ENCODE measurements around the gene TMPRSS13.

The TMPRSS13 gene

DNA sequence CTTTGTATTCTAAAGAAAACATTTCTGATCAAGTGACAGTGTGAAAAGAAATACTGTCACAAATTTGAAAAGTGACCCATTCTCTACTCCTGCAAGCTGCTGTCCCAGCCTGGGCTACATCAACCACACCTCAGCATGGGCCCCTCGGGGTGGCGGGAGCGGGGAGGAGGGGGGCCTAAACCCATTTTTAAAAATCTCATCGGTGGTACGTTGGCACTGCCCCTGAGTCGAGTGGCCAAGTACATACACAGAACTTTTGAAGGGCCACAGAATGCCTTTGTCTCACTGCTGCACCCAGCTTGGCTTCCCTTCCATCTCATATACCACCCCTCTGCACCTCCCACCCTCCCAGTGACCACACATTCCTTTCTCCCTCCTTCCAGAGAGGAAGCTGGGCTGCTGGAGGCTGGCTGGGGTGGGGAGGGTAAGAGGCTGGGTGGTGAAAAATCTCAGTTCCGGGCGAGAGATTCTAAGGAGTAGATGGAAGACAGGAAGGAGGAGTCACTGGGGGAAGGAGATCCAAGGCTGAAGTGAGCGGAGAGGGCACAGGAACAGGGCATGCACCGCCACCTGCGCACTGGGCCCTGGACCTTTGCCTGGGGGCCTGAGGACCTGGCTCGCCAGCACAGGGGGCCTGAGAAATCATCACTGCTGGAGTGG, 73.9 kb downstream of the TMPRSS13 start:
- DNase-seq (ENCODE audit: low spot score): no peak

DNA sequence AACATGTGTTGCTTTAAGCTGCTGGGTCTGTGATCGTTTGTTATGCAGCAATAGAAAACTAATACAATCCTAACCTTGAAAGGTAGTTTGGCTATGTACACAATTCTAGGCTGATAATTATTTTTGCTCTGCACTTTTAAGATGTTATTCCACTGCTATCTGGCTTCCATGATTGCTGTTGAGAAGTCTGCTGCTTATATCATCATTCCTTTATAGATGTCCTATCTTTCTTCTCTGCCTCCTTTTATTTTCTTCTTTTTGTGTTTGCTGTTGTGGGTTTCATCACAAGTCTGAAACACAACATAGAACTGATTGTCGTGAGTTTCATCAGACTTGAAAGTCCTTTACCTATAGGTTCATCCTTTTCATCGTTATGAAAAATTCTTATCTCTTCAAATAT, 76.9 kb downstream of the TMPRSS13 start:
- DNase-seq (ENCODE audit: low spot score): no peak

DNA sequence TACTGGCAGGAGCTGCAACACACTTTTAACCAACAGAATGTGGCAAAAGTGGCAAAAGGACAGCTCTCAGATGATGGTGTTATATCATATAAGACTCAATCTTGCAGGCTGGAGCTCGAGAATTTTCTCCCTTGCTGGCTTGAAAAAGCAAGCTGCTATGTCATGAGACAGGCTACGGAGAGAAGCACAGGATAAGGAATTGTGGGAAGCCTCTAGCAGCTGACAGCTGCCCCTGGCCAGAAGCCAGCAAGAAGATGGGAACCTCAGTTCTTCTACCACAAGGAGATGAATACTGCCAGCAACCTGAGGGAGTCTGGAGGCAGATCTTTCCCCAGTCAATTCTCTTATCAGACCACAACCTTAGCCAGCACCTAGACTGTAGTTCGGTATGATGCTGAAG, 77.3 kb downstream of the TMPRSS13 start:
- DNase-seq (ENCODE audit: low spot score): no peak

DNA sequence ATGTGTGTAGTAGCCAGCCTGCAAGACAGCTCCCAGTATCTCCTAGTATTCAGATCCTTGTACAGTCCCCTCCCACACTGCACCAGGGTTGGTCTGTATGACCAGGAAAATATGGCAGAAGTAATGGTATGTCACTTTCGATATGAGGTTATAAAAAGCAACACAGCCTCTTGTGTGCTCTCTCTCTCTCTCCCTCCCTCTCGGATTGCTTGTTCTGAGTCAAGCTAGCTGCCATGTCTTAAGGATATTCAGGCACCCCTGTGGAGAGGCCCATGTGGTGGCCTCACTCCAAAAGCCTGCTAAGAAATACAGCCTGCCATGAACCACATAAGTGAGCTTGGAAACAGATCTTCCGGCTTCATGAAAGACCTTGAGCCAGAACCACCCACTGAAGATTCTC, 78.1 kb downstream of the TMPRSS13 start:
- no peak for DNase-seq (ENCODE audit: low spot score)
